ENCODE data around the gene TSPAN9.

The TSPAN9 gene

GRCh38 chr12:3122841-3123678 lies 45.9 kb downstream of the TSPAN9 start:
- H3K4me3 ChIP-seq (ENCODE audit: low read depth, low read length), result no peak overlapping the region
- peak; percentile 50 for TF ChIP-seq CTCF (conservative IDR thresholded peaks at IDR 0.05; ENCODE audit: low read depth, low read length)

DNA sequence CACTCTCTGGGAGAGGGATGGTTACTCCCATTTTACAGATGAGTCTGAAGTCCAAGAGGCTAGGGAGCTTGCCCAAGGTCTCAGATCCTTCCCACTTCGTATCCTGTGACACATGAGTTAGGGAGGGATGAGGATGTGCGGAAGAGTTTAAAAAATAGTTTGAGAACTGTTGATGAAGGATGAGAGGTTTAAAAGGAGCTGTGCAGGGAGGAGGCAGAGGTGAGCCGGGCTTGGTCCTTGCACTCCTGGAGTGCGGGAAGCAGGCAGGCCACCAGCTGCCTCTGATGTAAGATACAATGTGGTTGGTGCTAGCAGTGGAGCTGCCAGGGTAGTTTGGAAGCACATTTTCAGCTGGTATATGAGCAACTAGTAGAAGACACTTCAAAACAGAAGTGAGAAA lies 46.5 kb downstream of the TSPAN9 start:
- peak; percentile 32 for DNase-seq (ENCODE audit: low read depth)
- TF ChIP-seq CTCF (conservative IDR thresholded peaks at IDR 0.05; ENCODE audit: low read depth, low read length), result no peak
- H3K4me3 ChIP-seq (ENCODE audit: low read depth, low read length), result no peak overlapping the region

More at GRCh38 chr12:3122841-3123678, 45.9 kb downstream of the TSPAN9 start:
- peak; percentile 69 for DNase-seq (ENCODE audit: low read depth)

DNA sequence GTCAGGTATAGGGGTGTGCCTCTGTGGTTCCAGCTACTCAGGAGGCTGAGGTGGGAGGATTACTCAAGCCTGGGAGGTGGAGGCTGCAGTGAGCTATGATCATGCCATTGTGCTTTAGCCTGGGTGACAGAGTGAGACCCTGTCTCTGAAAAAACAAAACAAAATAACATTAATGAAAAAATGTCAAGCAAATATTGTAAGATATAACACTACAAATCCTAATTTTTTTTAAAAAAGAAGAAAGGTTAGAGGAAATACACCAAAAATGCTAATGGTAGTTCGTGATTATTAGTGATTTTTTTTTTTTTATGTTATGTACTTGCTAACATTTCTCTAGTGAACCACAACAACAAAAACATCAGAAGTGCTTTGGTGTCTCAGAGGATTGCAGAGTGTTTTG lies 47.7 kb downstream of the TSPAN9 start:
- H3K4me3 ChIP-seq (ENCODE audit: low read depth, low read length), result no peak overlapping the region
- TF ChIP-seq CTCF (conservative IDR thresholded peaks at IDR 0.05; ENCODE audit: low read depth, low read length), result no peak
- DNase-seq (ENCODE audit: low read depth), result no peak

DNA sequence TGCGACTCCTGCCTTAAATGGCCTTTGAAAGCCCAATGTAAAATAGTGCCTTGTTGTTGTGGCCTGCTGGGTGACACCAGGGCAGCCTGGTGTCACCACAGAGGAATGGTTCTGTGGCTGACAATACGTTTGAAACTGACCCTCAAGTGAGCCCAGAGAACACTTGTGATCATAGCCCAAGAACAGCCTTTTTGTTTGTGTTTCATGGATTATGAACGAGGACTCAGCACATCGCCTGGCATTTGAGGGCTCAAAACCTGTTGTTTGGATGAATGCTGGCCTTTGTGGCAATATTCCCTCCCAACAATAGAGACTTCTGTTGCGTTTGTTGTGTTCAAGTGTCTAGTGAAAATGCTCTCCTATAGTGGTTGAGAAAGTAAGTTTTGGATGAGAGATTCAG lies 48.5 kb downstream of the TSPAN9 start:
- H3K4me3 ChIP-seq (ENCODE audit: low read depth, low read length), result no peak overlapping the region
- no peak for DNase-seq (ENCODE audit: low read depth)
- no peak for TF ChIP-seq CTCF (conservative IDR thresholded peaks at IDR 0.05; ENCODE audit: low read depth, low read length)

DNA sequence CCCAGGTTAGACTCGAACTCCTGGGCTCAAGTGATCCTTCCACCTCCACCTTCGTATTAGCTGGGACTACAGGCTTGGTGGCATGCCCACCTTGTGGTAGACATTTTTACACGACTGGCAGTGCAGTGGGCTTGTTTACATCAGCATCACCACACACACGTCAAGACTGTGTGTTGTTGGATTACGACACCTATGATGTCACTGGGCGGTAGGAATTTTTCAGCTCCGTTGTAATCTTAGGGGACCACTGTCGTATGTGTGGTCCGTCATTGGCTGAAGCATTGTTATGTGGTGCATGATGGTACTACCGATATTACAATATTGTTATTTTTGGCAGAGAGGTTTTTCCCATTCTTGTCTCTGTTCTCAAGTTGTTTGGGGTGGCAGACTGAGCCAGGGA lies 50.7 kb downstream of the TSPAN9 start:
- no peak for TF ChIP-seq CTCF (conservative IDR thresholded peaks at IDR 0.05; ENCODE audit: low read depth, low read length)
- DNase-seq (ENCODE audit: low read depth), result peak; percentile 60
- no peak overlapping the region for H3K4me3 ChIP-seq (ENCODE audit: low read depth, low read length)

DNA sequence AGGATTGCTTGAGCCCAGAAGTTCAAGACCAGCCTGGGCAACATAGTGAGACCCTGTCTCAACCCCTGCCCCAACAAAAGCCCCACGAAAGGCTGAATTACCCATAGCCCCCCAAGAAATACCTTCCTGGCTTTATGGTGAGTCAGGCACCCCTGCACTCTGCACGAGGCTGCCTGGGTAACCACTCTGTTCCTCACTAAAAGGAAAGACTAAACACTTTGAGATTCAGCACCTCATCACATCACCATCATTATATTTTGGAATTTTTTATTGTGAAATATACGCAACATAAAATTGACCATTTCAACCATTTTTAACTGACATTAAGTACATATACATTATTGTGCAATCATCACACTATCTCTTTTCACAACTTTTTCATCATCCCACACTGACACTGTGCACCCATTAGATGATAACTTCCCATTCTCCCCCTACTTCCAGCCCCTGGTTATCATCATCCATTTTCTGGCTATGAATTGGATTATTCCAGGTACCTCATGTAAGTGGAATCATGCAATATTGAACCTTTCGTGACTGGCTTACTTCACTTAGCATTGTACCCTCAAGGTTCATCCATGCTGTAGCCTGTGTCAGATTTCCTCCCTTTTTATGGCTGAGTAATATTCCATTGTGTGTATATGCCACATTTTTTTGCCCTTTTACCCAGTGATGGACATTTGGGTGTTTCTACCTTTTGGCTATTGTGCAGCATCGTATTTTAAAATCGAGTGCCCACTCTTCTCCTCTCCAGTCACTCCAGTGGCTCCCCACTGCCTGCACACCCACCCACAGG lies 51.5 kb downstream of the TSPAN9 start:
- H3K4me3 ChIP-seq (ENCODE audit: low read depth, low read length), result no peak overlapping the region
- DNase-seq (ENCODE audit: low read depth), result no peak
- TF ChIP-seq CTCF (conservative IDR thresholded peaks at IDR 0.05; ENCODE audit: low read depth, low read length), result no peak
